GM18867 (cell line): Measurements from ENCODE around the gene PKP1.

Experiments used
- ATAC-seq: cut with Tn5 transposase; IDR thresholded peaks from one replicate; pipeline ENCODE4 v1.9.1; 2021; ENCODE audit warnings: mild to moderate bottlenecking, moderate library complexity; ENCODE audit not compliant: unreplicated experiment

The PKP1 gene

DNA sequence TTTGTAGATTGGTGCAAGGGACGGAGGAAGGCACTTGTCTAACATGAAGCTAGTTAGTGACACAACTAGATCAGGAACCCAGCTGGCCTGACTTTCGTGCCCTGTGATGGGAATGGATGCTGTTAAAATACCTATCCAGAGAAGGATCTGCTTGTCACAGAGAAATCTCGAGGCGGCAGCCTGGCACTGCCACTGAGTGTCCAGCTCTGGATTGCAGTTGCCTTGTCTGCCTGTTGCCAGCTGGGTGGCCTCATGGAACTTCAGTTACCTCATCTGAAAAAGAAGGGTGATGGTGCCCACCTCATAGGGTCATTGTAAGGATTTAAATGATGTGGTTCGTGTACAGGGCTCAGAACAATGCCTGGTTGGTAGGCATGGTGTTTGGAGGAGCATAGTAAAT, 2.4 kb upstream of the PKP1 start:
- ATAC-seq: no peak

DNA sequence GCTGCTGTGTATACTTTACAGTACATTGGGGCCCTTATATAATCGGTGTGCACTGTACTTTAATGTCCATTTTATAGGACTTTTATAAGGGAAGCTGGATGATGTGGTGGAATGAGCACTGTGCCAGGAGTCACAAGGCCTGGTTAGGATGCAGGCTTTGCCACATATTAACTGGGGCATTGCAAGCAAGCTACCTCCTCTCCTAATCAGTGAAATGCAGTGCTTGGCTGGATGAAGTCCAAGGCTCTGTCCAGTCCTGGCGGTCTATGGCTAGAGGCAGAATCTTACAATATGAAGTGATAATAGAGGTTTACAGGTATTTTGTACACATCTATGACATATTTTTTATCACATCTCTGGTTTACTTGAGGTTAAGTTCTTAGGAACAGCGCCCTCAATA, 1.7 kb upstream of the PKP1 start:
- no peak for ATAC-seq

DNA sequence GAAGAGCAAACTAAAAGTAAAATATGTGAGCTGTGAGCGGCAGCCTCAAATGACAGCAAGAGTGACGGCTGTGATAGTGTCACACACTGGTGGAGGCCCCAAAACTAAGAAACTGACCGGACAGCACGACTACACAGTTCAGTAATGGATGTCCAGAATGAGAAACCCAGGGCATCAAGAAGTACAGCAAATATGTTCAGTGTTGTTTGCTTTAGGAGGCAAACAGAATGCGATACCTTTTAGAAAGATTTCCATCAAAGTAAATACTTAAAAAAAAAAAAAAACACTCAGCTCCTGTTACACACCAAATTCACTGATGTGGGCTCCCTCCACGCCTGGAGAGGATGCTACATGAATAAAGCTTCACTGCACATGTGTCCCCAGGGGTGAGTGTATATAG, 1.1 kb upstream of the PKP1 start:
- ATAC-seq: no peak

DNA sequence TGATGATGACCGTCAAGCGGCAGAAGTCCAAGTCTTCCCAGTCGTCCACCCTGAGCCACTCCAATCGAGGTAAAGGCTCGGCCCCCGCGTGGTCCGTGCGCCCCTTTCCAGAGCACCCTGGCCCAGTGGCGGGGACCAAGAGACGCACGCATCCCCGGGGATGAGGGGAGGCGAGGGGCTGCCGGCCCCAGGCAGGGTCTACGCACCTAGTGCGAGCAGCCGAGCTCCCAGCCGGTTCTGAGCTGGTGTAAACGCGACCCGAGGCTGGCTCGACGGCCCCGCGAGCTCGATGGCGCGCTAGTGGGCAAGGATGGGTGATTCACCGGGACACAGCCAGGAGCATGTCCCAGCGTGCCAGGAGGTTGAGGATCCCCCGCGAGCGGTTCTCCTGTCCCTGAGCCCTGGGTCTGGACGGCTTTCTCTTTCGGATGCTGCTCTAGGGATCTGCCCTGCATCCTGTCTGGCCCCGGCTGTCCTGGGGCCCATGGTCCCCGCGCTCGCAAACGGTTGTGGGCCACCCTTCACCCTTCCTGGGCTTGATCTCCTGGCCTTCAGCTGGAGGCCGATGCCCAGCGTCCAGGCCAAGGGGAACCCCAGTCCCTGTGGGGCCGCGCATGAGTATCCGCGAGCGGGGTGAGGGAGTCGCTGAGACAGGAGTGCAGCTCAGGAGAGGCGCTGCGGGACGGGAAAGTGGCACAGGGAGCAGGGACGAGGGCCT, 689 bp downstream of the PKP1 start:
- no peak for ATAC-seq

DNA sequence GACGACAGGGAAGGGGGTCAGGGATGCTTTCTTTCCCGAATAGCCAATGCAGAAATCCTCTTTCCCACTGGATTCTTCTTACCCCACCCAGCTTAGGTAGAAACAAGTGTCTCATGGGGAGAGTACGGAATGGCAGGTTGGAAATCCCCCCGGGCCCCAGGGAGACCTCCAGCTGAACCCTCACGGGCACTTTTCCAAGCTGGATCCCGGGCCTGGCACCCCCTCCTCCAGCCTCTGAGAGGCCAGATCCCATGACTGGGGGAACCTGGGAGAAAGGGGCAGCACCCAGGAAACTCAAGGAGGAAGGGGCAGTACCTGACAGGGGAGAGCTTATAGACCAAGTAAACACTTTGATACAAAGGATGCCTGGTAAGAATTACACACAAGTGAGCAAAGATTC, 1.3 kb downstream of the PKP1 start:
- no peak for ATAC-seq

DNA sequence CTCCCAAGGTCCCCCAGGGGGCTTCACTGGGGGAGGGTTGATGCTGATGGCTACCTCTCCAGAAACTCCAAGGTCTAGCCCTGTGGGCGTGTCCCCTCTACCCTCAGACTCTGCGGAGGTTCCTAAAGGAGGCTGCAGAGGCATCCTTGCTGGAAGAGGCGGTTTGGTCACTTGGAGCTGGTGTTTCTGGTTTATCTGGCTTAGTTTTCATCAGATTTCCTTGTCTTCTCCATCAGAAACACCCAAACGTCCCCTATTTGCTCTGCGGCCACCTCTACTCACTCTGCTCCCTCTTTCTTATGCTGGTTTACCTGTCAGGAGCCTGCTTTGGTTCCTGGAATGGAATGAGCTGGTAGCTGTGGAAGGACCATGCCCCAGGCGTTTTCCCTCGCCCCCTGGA, 2.5 kb downstream of the PKP1 start:
- no peak for ATAC-seq

DNA sequence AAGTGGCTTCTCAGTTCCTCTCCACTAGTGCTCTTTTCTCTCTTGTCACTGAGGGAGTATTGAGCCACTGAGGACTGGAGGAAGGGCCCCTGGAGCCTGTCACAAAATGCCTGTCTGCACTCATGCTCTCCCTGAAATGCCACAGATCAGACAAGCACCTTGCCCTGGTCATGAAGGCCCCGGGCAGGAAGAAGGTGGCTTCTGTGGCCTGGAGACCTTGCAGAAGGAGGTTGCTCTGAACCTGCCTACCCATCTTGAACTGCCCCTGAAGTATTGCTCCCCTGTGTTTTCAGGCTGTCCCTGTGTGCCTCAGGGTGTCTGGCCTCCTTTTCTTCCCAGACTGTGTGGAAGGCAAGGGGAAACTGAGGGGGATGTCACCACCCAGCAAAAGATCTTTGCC, 3.1 kb downstream of the PKP1 start:
- no peak for ATAC-seq

DNA sequence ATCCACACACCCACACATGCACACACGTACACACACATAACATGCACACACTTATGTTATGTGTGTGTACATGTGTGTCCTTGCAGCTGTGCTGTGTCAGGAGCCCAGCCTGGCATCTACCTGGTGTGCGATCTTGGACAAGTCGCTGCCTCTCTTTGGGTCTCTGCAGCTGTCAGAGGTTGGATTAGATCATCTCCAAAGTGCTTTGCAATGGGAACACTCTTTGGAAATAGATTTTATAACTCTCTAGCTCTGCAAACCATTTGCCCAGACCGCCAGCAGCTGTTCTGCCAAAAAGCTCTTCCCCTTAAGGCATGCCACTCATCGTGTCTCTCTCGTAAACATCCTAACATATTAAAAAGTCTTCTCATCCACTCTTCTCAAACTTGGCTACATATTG, 4.7 kb downstream of the PKP1 start:
- ATAC-seq: no peak

DNA sequence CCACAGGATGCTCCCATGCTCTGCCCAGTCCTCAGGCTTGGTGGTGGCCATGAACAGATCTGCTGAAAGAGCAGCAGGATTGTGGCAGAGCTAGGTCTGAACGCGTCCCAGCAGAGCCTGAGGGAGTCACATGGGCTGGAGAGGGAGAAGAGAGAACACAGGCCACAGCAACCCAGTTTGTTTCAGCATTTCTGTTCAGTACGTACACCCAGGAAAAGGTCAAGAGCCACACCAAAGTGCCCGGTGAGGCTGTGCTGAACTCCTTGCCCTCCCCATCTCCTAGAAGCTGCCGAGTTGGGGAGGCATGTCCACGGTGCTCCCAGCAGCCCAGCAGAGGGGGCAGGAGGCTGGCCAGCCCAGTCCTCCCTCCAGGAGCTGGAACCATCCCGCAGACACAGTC, 5.5 kb downstream of the PKP1 start:
- ATAC-seq: no peak

DNA sequence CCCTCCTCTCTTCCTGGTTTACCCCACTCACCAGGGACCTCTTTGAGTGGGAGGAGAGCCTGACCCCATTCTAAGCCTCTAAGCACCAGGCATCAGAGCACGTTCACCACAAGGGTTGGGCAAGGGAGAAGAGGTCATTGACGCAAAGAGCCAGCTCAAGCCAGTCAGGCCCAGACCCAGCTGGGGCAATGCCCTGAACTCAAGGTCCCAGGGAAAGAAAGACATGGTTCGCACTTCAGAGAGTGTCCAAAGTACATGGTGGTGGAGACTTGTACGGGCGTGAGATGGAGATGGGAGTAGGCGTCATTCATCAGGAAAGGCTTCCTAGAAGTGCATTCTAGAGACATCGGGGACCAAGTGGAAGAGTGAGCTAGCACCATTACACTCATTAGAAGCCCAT, 7.2 kb downstream of the PKP1 start:
- no peak for ATAC-seq

DNA sequence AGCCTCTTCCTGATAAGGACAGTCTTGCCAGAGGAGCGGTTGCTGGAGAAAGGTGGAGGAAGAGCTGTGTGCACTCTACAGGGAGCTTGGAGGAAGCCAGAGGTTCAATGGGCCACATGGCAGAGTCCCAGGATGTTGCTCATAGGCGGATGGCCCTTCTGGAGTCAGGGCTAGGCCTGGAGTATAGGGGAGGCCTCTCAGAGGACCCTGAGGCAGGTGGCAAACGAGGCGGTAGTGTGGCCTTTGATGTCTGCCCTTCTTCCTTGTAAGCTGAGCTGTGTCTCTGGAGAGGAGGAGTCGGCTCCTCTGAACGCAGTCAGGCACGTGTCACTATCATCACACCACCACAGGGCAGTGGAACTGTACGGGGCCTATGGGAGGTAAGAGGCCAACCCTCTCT, 8.6 kb downstream of the PKP1 start:
- ATAC-seq: no peak

DNA sequence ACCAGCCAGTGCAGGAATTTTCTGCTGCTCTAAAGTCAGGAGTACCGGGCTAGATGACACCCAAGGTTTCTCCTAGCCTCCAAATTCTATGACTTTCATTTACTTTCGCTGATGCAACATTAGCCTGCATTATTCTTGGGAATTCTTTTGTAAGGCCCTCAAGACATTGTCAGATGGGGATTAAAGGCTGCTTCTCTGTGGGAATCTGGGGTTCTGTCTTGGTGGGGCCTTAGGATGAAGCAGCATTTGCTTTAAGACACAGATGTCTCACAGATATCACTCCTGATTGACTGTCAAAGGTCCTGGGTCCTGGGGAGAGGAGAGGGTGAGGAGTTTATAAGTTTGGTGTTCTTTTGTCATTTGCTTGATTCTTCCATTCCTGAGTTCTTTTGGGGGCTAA, 11.6 kb downstream of the PKP1 start:
- ATAC-seq: no peak

DNA sequence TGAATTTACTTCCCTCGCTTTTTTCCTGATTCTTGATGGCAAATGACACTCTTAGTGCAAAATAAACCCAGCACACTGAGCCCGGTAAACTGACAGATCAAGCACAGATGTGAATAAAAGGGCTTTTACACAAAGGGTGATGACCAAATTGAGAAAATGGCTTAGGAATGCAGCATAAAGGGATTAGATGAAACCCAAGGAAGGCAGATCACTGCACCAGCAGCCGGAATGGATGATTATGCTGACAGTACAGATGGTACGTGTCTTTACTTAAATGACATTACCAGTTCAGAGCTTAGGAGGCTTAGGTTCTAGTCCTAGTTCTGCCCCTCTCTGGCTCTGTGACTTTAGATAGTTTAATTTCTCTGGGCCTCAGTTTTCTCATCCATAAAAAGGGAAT, 12.0 kb downstream of the PKP1 start:
- no peak for ATAC-seq

DNA sequence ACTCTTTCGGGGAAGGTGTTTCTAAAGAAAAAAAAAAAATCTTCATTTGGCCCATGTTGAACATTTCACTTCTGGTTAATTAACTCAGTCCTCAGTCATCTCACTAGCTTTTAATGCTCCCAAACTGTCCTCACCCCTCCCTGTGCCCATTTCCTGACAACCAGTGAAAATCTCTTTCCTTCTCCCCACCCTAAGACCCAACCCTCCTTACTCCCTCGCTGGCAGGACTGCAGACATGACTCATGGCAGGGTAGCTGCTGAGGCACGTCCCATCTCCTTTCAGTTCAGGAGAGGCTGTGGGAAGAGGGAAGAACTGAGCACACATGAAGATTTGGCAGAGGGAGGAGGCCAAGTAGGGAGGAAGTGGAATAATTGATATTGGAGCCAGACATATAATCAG, 12.6 kb downstream of the PKP1 start:
- ATAC-seq: no peak

DNA sequence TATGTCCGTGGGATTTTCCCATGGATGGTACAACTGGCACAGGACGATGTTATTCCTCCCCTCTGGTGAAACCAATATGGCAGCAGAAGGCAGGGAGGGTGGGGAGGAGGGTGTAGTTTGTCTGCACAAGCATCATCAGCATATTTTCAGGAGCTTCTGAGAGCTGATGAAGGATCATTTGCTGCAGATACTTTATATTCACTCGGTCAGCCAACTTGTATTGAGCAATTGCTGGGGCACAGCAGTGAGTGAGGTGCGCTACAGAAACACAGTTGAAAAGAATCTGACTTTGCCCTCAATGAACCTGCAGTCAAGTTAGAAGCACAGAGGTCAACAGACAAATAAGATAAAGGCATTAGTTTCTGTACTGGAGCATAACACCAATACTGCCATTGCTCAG, 13.0 kb downstream of the PKP1 start:
- ATAC-seq: no peak

DNA sequence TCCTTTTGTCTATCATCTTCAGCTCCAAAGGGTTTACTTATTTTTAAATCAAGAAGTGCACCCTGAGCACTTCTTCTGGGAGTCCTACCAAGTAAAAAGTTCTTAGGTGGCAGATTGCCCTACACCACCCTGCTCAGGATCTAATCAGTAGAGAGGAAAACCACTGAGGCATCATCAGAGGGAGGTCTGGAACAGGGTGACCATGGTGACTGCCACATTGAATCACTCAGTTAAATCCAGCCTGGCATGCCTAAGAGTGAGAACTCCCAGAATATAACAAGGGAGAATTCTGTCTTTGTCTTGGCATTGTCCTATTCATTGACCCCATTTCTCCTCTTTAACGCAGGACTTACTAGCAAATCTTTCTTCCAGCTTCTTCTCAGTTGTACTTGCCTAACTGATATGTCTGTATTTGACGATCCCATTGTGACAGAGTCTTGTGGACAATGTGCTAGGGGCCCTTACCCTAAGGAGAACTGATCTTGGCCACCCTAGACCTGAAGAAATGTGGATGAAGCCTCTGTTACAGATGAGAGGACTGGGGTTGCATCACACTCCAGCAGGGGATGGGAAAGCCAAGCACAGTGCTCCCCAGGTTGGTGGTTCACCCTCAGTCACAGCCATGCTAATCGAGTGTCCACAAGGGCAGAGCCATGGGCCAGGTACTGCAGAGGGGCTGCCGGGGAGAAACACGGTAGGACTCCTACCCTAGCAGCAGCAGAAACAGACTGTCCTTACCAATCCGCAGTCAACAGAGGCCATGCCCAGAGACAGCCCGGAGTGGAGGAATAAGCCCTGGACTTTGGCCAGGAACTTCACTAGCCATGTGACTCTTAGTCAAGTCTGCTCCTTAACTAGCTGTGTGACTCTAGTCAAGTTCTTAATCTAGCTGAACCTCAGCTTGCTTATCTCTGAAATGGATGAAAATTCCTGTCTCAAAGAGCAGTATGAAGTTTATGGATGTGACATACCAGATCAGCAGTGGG, 15.4 kb downstream of the PKP1 start:
- ATAC-seq: no peak

DNA sequence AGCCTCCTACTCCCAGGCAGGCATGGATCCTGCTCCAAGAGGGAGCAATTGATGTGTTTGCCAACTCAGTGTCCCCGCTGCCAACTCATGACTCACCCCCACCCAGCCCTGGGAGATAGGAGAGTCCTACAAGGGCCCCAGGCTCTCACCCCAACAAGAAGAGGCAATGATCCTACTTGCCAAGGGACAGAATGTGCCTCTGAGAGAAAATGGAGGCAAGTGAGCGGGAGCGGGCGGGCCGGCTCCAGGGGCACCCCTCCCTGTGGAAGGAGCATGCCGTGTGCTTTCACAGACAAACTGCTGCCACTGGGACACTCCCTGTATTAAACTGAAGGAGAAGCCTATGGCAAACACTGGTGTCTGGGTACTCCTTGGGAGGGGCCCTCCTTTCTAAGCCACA, 16.7 kb downstream of the PKP1 start:
- no peak for ATAC-seq

DNA sequence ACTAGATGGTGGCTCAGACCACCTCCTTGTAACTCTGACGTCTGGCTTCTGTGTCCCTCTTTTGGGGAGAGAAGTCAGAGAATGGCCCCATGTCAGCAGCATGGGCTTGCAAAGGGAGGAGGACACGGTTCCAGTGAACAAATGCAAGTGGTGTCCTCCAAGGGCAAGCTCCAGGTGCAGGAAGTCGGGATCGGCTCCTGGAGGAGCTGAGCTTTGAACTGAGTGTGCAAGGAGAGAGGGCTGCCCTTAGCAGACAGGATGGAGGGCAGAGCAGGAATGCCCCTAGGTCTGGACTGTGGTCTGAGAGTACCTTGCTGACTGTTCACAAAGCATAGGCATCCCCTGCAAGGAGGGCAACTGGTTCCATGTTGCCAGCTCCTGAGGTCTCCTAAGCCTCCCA, 17.3 kb downstream of the PKP1 start:
- ATAC-seq: no peak

DNA sequence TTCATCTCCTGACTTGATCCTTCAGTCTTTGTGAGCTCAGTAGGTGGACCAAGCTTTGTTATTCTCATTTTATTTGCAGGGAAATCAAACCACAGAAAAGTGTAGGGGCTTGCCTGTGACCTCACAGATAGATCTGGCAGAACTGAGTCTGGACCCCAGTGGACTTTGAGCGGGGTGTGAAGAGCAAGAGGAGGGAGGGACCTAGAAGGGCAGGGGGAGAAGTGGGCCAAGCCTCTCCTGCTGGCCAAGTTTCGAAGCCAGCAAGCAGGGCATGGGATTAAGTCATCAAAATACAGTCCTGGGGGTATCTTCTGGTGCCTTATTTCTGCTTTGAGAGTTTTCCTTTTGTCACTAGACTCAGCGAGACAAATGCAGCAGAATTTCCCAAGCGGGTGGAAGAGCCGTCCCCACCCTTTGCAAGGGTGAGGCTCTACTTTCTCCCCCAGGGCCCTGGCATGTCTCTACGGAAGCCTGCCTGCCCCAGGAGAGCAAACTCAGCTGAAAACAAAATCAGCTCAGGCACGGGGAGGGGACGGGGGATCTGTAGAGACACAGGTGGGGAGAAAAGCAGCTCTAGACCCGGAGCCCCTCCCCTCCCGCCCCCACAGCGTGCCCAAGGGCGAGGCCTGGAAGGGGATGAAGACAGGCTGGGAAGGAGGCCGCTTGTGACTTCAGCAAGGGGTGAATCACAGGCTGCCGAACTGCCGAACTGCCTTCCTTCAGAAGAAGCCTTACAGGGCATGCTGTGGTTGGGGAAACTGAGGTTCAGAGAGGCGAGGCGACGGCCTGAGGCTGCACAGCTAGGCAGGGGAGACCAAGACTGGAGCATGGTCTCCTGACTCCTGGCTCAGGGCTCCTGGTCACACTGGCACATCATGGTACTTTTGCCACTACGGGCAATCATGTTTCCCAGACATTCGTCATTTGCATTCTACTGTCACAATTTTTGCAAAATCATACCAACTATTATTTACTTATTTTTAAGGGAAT, 19.2 kb downstream of the PKP1 start:
- ATAC-seq: no peak

DNA sequence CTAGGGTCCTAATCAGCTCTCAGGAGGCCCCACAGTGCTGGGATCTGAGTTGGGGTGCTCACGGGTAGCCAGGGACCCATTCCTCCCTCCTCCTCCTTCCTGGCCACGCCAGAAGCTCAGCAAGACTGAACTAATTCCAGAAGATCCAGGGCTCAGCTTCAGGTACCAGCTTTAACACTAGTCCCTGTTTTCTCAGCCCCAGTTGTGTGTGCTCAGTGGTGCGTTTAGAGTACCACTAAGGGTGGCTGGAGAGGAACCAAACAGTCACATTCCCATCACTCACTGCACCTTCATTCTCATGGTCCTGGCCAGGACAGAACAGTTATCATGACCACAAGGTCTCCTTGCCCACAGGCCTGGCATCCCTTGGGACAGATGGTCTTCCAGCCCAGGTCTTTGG, 20.8 kb downstream of the PKP1 start:
- no peak for ATAC-seq

DNA sequence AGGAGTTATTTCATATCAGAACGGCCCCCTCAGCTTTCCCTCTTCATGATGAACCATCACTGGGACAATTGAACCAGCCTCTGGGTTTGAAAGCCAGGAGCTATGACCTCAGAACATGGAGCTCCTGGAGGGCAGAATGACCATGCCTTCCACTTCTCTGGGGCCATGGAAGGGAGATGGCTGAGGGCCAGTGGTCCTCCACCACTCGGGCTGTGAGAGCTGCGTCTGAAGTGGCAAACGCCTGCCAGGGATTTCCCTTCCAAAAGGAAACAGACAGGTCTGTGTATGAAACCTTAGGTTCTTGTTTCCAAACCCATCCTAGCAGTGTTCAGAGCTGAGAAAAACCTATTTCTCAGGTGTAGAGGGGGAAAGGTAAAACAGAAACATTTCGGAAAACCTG, 22.5 kb downstream of the PKP1 start:
- ATAC-seq: no peak
